Measurements from ENCODE around the gene HTR2C.

DNA sequence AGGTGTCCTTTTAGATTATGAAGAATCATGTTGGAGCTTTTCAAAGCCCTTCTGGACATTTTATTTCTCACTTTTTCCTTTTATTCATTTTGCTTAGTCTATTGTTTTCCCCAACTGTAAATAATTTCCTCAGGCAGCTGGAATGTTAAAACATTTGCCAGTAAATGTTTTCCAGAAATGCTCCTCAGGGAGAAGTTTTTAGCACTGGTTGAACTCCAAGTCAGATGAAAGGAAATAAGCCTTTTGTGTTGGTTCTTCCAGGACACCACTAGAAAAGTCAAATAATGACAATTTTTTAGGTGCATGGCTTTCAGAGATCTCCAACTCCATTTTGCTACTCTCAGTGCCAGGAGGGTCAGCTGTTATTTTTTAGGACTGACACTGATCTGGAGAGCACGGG, 305.6 kb downstream of the HTR2C start:
- TF ChIP-seq, protein P1, sequence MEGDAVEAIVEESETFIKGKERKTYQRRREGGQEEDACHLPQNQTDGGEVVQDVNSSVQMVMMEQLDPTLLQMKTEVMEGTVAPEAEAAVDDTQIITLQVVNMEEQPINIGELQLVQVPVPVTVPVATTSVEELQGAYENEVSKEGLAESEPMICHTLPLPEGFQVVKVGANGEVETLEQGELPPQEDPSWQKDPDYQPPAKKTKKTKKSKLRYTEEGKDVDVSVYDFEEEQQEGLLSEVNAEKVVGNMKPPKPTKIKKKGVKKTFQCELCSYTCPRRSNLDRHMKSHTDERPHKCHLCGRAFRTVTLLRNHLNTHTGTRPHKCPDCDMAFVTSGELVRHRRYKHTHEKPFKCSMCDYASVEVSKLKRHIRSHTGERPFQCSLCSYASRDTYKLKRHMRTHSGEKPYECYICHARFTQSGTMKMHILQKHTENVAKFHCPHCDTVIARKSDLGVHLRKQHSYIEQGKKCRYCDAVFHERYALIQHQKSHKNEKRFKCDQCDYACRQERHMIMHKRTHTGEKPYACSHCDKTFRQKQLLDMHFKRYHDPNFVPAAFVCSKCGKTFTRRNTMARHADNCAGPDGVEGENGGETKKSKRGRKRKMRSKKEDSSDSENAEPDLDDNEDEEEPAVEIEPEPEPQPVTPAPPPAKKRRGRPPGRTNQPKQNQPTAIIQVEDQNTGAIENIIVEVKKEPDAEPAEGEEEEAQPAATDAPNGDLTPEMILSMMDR (IDR thresholded peaks at IDR 0.05): no peak
- no peak for TF ChIP-seq POLR2A (IDR thresholded peaks at IDR 0.05)

Measured in heart left ventricle (tissue), 13 donors.